Measurements from ENCODE around the gene C2orf49.

DNA sequence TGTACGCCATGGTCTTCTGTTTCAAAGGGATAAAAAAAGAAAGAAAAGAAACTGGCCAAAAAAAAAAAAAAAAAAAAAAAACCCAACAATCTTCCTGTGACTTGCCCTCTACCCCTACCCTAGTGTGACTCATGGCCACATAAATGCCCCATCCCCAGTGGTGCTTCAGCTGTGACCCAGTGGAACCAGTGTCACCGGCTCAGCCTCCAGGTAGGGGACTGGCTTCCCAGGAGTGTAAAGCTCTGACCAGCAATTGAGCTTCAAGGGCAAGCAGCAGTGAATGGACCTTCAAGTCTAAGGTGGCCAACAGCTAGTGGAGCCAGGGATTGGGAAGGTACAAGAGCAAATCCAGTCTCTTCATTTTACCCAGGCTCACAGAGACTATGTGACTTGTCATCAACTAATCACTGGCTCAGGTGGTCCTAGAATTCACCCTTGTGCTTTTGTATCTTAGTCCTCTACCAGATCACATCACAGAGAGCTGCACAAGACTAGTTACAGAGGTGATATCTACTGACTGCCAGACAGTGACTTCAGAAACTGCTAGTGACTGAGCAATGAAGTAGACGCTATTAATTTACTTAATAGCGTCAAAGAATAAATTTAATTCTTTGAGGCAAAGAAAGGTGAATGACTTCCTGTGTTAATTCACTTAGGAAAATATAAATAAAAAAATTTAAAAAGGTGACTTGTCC is 6.5 kb upstream of the C2orf49 start:
- TF ChIP-seq TAF1 (IDR thresholded peaks at IDR 0.05; ENCODE audit: borderline replicate concordance, low read depth, low read length) (no peak), POLR2A (IDR thresholded peaks at IDR 0.05; ENCODE audit: low read depth, low read length) (no peak)

Measured in GM12892 (cell line).